Lung (tissue), 12 donors: ENCODE results near the gene TMEM51. TPM values are rescaled to one million over a fixed set of nuclear protein-coding genes. Genes with fewer than 3 reads are reported as not detected.

ENCODE experiments used
- ATAC-seq: fragments of 200-7000 bp; cut with Tn5 transposase; one replicate; pipeline ENCODE4 v1.9.1; 2020; ENCODE audit warnings: moderate number of reproducible peaks; ENCODE audit not compliant: insufficient read depth, low FRiP score
- DNase-seq, 3 donors: peaks; one replicate each; pipeline ENCODE4 v3.0.0-alpha.2; 2013 to 2017
- H3K27ac ChIP-seq, 2 donors: one replicate each; pipeline ENCODE4 v1.5.1; 2013; ENCODE audit warnings: mild to moderate bottlenecking in 2 of 2, moderate library complexity in 2 of 2, control low read depth in 1 of 2, inconsistent platforms in 1 of 2, low read depth in 1 of 2, low read length in 1 of 2
- H3K27me3 ChIP-seq, 3 donors: one replicate each; pipeline ENCODE4 v1.5.1; 2013; ENCODE audit warnings: low read length in 2 of 3; ENCODE audit not compliant: control insufficient read depth in 3 of 3, insufficient read depth in 3 of 3
- H3K36me3 ChIP-seq, 4 donors: one replicate each; pipeline ENCODE4 v1.5.1; 2013; ENCODE audit warnings: low read length in 4 of 4, mild to moderate bottlenecking in 1 of 4, moderate library complexity in 1 of 4; ENCODE audit not compliant: control insufficient read depth in 4 of 4, insufficient read depth in 4 of 4
- H3K4me1 ChIP-seq, 5 donors: one replicate each; pipeline ENCODE4 v1.5.1; 2013; ENCODE audit warnings: low read length in 5 of 5, mild to moderate bottlenecking in 2 of 5, moderate library complexity in 1 of 5; ENCODE audit not compliant: control insufficient read depth in 5 of 5, insufficient read depth in 5 of 5
- H3K4me3 ChIP-seq: one replicate; pipeline ENCODE4 v1.5.1; 2013; ENCODE audit warnings: mild to moderate bottlenecking, control low read depth, moderate library complexity
- H3K9ac ChIP-seq, 2 donors: one replicate each; pipeline ENCODE4 v1.5.1; 2013; ENCODE audit warnings: low read length in 2 of 2, control low read depth in 1 of 2; ENCODE audit not compliant: insufficient read depth in 1 of 2
- H3K9me3 ChIP-seq, 4 donors: one replicate each; pipeline ENCODE4 v1.5.1; 2013; ENCODE audit warnings: low read length in 3 of 4, mild to moderate bottlenecking in 1 of 4, moderate library complexity in 1 of 4; ENCODE audit not compliant: control insufficient read depth in 4 of 4, insufficient read depth in 3 of 4
- WGBS, 2 donors: extraction: QIAGEN DNeasy Blood & Tissue Kit; methylation state at CpG; one replicate each; pipeline ENCODE4 v1.1.7; 2013; 5-methylcytosine and 5-hydroxymethylcytosine counted together
- polyA plus RNA-seq, 2 donors: library from polyadenylated mRNA; stranded (reverse); fragments of 200-250 nt; gene quantifications; one replicate each; pipeline ENCODE4 v1.2.1, GENCODE V29; 2013
- total RNA-seq, 2 donors: library from RNA; depleted of rRNA in 1 of 2; stranded (reverse); fragments of >200 nt in 1 of 2; gene quantifications; one replicate each; pipeline ENCODE4 v1.2.1, GENCODE V29; 2014 to 2021
- TF ChIP-seq, protein P1 (sequence below): IDR thresholded peaks from 2 replicates; pipeline ENCODE4 v1.5.1; 2012; ENCODE audit warnings: mild to moderate bottlenecking; ENCODE audit errors: control extremely low read depth, extremely low read depth
- donor health status: control.
- donor health status: control.
- donor health status: Bipolar disorder and iron deficiency.
- donor health status: healthy.
- donor health status: DM: yes; HTN: yes; CAD: no.

Gene TMEM51
- total and polyA plus RNA-seq, 4 donors: 7.7 to 17.8 (median 12.2) TPM

DNA sequence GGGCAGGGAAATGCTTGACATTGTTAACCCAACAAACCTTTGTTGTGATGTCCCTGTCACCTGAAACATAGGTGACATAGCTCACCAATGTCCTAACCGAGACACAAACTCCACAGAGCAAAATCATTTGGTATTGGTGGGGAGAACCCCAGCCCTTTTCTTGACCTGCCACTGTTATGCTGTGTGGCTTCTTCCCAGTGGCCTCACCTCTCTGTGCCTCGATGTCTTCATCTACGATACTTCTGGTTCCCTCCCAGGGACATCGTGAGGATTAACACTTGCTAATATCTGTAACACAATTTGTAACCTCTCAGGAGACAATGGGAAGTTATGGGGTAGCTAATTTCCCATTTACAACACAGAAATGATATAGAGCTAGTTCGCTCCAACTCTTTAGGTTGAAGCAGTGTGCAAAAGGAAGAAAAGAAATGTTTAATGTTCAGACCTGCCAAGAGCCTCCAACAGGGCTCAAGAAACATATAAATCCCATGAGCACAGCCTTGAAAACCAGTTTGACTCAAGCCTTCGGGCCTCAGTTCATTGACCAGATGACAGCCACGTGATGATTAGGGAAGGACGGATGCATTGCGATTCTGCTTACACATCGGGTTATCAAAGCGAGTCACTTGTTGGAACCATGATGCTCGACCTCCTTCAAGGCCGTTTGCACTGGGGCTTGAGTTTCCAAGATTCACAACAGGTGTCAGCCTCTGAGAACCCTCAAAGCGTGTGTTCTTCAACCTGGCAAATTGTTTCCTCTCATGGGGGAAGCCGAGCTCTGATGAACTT is 37.8 kb upstream of the TMEM51 start:
- 93% methylated on average over 15 of the region's 15 CpGs for WGBS, 2 donors
- Histone ChIP-seq H3K4me3 (no peak overlapping the region), H3K9me3 (no peaks in the 10 kb centered on the region), H3K36me3 (peaks cover 0 to 4% (median 0%) of the 10 kb centered on the region in 4 donors), H3K4me1 (peaks cover 0 to 6% (median 0%) of the 10 kb centered on the region in 5 donors), H3K27ac (no peak overlapping the region), H3K9ac (no peak overlapping the region), H3K27me3 (no peaks in the 10 kb centered on the region)
- no peak for DNase-seq
- ATAC-seq: no peak
- TF ChIP-seq, protein P1, sequence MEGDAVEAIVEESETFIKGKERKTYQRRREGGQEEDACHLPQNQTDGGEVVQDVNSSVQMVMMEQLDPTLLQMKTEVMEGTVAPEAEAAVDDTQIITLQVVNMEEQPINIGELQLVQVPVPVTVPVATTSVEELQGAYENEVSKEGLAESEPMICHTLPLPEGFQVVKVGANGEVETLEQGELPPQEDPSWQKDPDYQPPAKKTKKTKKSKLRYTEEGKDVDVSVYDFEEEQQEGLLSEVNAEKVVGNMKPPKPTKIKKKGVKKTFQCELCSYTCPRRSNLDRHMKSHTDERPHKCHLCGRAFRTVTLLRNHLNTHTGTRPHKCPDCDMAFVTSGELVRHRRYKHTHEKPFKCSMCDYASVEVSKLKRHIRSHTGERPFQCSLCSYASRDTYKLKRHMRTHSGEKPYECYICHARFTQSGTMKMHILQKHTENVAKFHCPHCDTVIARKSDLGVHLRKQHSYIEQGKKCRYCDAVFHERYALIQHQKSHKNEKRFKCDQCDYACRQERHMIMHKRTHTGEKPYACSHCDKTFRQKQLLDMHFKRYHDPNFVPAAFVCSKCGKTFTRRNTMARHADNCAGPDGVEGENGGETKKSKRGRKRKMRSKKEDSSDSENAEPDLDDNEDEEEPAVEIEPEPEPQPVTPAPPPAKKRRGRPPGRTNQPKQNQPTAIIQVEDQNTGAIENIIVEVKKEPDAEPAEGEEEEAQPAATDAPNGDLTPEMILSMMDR: no peak

GRCh38 chr1:15116966-15117365 is 36.6 kb upstream of the TMEM51 start:
- ATAC-seq: no peak
- H3K27me3 ChIP-seq: no peaks in the 10 kb centered on the region
- H3K36me3 ChIP-seq: peaks cover 0 to 4% (median 0%) of the 10 kb centered on the region in 4 donors
- no peak overlapping the region for H3K27ac ChIP-seq
- no peak overlapping the region for H3K9ac ChIP-seq
- TF ChIP-seq, protein P1: no peak
- peak; percentile 22 to 63 (median 43) for DNase-seq
- WGBS, 2 donors: 52 to 73% methylated on average over 5 of the region's 5 CpGs
- H3K9me3 ChIP-seq: no peaks in the 10 kb centered on the region
- H3K4me3 ChIP-seq: no peak overlapping the region
- H3K4me1 ChIP-seq: peaks cover 0 to 6% (median 0%) of the 10 kb centered on the region in 5 donors

GRCh38 chr1:15117671-15118325 is 35.7 kb upstream of the TMEM51 start:
- TF ChIP-seq, protein P1: no peak
- no peak for DNase-seq
- WGBS, 2 donors: 66 to 74% methylated on average over 8 of the region's 8 CpGs
- Histone ChIP-seq H3K4me3 (no peak overlapping the region), H3K9ac (no peak overlapping the region), H3K4me1 (no peaks in the 10 kb centered on the region), H3K27me3 (no peaks in the 10 kb centered on the region), H3K27ac (no peak overlapping the region), H3K36me3 (peaks cover 0 to 4% (median 0%) of the 10 kb centered on the region in 4 donors), H3K9me3 (no peaks in the 10 kb centered on the region)
- ATAC-seq: no peak
